ENCODE measurements around the gene SPRYD3. TPM values are rescaled to one million over a fixed set of nuclear protein-coding genes. Genes with fewer than 3 reads are reported as not detected.

The SPRYD3 gene
- polyA plus RNA-seq, 1 experiment, result 15.4 TPM

DNA sequence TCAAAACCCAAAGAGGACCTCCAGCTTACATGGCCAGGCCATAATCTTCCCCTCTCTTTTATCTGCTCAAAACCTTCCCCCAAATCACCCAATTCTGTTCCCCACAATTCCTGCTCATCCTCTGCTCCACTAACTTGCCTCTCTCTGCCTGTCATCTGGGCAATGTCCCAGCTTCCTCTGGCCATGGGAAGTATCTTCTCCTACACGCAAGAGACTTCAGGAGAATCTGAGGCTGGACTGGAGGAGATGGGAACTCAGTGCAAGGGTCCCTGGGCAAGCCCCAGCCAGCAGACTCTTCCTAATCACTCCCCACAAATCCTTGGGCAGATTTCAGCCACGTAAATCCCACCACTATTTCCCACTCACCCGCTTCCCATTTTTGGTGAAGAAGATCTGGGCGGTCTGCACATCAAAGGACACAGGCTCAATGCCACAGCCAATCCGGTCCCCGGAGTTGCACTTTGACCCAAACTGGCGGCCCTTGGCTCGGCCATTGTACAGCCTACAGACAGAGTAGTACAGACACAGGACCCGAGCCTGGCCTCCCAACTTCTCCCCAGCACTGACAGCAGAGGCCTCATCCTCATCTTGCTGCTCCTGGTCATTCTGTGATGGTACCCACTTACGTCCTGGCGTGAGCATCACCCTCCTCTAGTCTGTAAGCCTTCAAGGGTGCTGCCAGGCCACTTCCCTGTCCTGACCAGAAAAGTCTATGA, 4.7 kb downstream of the SPRYD3 start:
- ChIA-PET CTCF (interaction anchor here (0.7 to 2.0 kb wide), 3 partner anchors 11 to 25 kb away, joined by 4 to 6 read pairs (median 5); no protein-coding TSS in a partner anchor), POLR2A (interaction anchor here (0.7 kb wide), 1 partner anchor 23 kb away, joined by 6 read pairs; the partner anchor contains the start of gene IGFBP6)
- Histone ChIP-seq H3K27me3 (ENCODE audit: control insufficient read depth, insufficient read depth, low read length) (no peaks in the 10 kb centered on the region), H3K9me3 (ENCODE audit: control insufficient read depth, insufficient read depth, low read length) (no peaks in the 10 kb centered on the region), H3K27ac (ENCODE audit: low read depth, low read length) (no peak overlapping the region), H3K4me3 (ENCODE audit: low read depth, low read length) (no peak overlapping the region)
- TF ChIP-seq, protein P1, sequence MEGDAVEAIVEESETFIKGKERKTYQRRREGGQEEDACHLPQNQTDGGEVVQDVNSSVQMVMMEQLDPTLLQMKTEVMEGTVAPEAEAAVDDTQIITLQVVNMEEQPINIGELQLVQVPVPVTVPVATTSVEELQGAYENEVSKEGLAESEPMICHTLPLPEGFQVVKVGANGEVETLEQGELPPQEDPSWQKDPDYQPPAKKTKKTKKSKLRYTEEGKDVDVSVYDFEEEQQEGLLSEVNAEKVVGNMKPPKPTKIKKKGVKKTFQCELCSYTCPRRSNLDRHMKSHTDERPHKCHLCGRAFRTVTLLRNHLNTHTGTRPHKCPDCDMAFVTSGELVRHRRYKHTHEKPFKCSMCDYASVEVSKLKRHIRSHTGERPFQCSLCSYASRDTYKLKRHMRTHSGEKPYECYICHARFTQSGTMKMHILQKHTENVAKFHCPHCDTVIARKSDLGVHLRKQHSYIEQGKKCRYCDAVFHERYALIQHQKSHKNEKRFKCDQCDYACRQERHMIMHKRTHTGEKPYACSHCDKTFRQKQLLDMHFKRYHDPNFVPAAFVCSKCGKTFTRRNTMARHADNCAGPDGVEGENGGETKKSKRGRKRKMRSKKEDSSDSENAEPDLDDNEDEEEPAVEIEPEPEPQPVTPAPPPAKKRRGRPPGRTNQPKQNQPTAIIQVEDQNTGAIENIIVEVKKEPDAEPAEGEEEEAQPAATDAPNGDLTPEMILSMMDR (IDR thresholded peaks at IDR 0.05; ENCODE audit: low read depth, low read length), result no peak
- DNase-seq (ENCODE audit: low read depth, low spot score), result no peak

DNA sequence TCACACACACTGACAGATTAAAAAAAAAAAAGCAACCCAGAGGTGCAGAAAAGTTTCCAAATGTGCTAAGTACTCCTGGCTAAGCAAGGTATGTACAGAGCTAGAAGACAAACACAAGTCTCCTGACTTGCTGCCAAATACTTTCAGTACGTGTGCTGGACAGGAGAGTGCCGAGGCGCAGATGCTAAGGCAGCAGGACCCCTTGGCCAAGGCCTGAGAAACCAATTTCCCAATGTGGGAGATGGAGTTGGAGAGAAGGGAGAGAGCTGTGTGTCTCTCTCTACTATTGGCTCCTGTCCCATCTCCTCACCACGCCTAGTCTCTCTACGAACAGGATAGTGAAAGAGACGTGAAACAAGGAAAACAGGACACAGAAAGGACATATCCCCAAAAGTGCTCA, 5.3 kb downstream of the SPRYD3 start:
- no peak for DNase-seq (ENCODE audit: low read depth, low spot score)
- H3K4me3 ChIP-seq (ENCODE audit: low read depth, low read length), result no peak overlapping the region
- H3K9me3 ChIP-seq (ENCODE audit: control insufficient read depth, insufficient read depth, low read length), result no peaks in the 10 kb centered on the region
- ChIA-PET POLR2A (interaction anchor here (0.7 to 1.2 kb wide), 2 partner anchors 23 to 25 kb away, joined by 3 to 6 read pairs; partner anchors contain the start of gene IGFBP6), CTCF (interaction anchor here (0.7 to 0.9 kb wide), 2 partner anchors 10 to 25 kb away, joined by 4 to 5 read pairs; no protein-coding TSS in a partner anchor)
- H3K27ac ChIP-seq (ENCODE audit: low read depth, low read length), result no peak overlapping the region
- TF ChIP-seq, protein P1 (IDR thresholded peaks at IDR 0.05; ENCODE audit: low read depth, low read length), result no peak
- no peaks in the 10 kb centered on the region for H3K27me3 ChIP-seq (ENCODE audit: control insufficient read depth, insufficient read depth, low read length)

DNA sequence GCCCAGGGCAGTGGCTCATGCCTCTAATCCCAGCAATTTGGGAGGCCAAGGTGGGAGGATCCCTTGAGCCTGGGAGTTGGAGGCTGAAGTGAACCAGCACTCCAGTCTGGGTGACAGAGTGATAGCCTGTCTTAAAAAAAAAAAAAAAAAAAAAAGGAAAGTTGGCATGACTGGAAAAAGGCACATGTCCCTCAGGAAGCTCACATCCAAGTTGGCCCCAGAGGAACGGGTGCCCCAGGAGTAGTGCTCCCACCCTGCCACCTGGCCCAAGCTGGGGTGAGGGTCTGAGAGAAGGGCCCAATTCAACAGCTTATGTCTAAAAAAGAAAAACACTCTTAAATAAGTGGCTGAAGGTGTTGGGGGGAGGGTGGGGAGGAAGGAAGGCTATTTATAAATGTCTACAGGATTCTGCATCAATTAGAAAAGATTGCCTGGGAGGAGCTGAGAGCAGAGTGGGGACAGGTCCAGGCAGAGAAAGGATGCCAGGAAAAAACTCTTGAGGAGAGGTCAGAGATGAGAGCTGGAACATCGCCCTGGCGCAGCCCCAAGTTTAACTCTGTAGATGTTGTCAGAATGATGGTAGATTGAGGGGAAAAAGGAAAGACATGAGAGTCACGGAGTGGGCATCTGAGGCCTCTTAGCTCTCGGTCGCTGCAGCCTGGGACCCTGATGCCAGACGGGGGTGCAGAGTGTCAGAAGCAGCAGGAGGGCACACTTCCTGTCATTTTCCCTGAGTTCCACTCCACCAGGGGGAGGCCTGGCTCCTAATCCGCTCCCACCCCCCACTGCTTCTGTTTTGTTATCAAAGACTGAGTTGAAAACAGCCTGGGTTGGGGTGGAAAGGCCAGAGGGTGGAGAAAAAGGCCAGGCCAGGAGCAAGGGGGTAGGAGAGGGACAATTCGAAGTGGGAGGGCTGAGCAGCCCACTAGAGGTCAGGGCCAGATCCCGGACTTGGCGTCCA, 7.3 kb downstream of the SPRYD3 start:
- Histone ChIP-seq H3K27me3 (ENCODE audit: control insufficient read depth, insufficient read depth, low read length) (no peaks in the 10 kb centered on the region), H3K9me3 (ENCODE audit: control insufficient read depth, insufficient read depth, low read length) (no peaks in the 10 kb centered on the region), H3K27ac (ENCODE audit: low read depth, low read length) (peak overlapping the region; percentile 11), H3K4me3 (ENCODE audit: low read depth, low read length) (no peak overlapping the region)
- ChIA-PET POLR2A (interaction anchor here (0.7 to 3.4 kb wide), 6 partner anchors 7 to 131 kb away, joined by 3 to 18 read pairs (median 4); partner anchors contain the start of genes IGFBP6 and SPRYD3), CTCF (interaction anchor here (0.6 to 2.4 kb wide), 11 partner anchors 15 to 349 kb away, joined by 3 to 13 read pairs (median 4); no protein-coding TSS in a partner anchor)
- DNase-seq (ENCODE audit: low read depth, low spot score), result no peak
- TF ChIP-seq, protein P1 (IDR thresholded peaks at IDR 0.05; ENCODE audit: low read depth, low read length), result peak; percentile 50

DNA sequence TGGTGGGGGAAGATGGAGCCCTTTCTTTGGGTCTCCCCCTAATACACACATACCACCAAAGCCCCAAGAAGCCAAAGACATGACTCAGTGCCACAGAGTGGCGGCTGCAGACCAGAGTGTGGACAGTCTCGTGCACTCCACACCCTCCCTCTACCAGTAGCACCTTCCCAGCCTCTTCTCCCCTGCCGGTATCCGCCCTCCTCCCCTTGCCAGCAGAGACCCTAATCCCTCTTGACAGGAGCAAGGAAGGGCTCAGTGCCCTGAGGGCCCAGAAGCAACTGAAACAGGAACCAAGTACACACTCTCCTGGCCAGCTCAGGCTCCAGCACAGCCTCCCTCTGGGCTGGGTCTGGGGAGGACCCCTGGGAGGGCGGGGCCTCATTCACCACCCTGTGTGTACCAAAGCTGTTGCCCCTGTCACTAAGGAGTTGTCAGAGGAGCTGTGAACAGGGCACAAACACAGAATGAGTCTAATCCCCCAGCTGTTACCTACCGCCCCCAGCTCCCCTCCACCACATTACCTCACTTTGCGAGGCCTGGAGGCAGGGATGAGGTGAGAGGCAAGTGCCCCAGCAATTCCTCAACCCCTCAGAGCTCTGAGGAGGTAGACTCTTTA, 8.2 kb downstream of the SPRYD3 start:
- H3K27me3 ChIP-seq (ENCODE audit: control insufficient read depth, insufficient read depth, low read length), result no peaks in the 10 kb centered on the region
- H3K9me3 ChIP-seq (ENCODE audit: control insufficient read depth, insufficient read depth, low read length), result no peaks in the 10 kb centered on the region
- H3K4me3 ChIP-seq (ENCODE audit: low read depth, low read length), result no peak overlapping the region
- CTCF ChIA-PET, result interaction anchor here (0.7 to 2.4 kb wide), 6 partner anchors 10 to 350 kb away, joined by 3 to 13 read pairs (median 4); no protein-coding TSS in a partner anchor
- POLR2A ChIA-PET, result interaction anchor here (0.6 to 3.4 kb wide), 4 partner anchors 8 to 102 kb away, joined by 3 to 15 read pairs (median 4); partner anchors contain the start of gene SPRYD3
- no peak for DNase-seq (ENCODE audit: low read depth, low spot score)
- TF ChIP-seq, protein P1 (IDR thresholded peaks at IDR 0.05; ENCODE audit: low read depth, low read length), result no peak
- no peak overlapping the region for H3K27ac ChIP-seq (ENCODE audit: low read depth, low read length)

Data from AG04450 (cell line).